Keratinocyte (primary cell): ENCODE data around the gene GAS6.

Source experiments
- EZH2 ChIP-seq: IDR thresholded peaks from one replicate; pipeline ENCODE4 v1.6.1; 2012; ENCODE audit warnings: inconsistent platforms, mild to moderate bottlenecking, low read length, moderate library complexity
- TF ChIP-seq, protein P1 (sequence below), 3 experiments: IDR thresholded peaks in 1 of 3; conservative IDR thresholded peaks in 1 of 3; optimal IDR thresholded peaks in 1 of 3; 2 replicates in 2 of 3; 3 replicates in 1 of 3; pipeline versions ENCODE3 to v1.5.1; 2011; ENCODE audit warnings: low read length in 3 of 3, mild to moderate bottlenecking in 3 of 3, moderate library complexity in 2 of 3, control low read depth in 1 of 3, inconsistent platforms in 1 of 3; ENCODE audit not compliant: insufficient read depth in 2 of 3; ENCODE audit errors: extremely low read depth in 1 of 3

DNA sequence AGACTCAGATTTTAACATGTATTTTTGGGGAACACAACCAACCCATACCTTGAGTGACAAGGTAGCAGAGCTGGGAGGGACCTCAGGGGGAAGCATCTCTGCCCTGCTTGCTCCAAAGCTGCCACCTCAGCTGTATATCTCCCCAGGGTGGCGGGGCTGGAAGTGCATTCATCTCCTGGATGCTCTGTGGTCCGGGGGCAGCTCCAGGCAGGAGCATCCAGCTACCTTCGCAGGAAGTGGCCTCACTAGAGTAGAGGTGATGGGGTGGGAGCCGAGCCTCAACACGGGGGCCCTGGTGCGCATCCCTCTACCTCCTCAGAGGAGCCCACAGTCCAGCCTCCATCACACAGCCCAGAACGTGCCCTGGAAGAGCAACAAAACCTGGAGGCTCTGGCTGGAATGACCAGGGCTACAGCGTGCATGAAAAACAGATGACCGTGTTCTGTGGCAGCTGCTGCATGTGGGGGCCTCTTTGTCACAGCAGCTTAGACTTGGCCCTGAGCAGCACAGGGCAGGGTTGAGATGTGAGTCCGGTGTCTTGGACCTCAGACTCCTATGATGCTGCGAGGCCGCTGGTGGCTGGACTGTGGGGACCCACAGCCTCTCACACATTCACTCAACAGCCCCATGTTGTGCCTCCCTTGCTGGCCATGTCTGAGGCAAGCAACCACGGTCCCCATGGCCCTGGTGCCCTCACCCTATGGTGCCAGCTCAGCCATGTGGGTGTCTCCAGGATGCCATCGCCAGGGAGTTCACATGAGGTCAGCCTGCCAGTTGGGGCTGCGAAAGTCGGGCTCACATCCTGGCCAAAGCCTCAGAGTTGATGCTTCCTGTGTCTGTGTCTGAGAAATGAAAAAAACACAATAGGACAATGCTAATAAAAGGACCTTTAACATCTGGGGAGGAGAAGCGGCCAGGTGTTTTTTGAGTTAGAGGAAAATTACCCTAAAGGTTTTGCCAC lies 17.1 kb upstream of the GAS6 start:
- TF ChIP-seq, protein P1, sequence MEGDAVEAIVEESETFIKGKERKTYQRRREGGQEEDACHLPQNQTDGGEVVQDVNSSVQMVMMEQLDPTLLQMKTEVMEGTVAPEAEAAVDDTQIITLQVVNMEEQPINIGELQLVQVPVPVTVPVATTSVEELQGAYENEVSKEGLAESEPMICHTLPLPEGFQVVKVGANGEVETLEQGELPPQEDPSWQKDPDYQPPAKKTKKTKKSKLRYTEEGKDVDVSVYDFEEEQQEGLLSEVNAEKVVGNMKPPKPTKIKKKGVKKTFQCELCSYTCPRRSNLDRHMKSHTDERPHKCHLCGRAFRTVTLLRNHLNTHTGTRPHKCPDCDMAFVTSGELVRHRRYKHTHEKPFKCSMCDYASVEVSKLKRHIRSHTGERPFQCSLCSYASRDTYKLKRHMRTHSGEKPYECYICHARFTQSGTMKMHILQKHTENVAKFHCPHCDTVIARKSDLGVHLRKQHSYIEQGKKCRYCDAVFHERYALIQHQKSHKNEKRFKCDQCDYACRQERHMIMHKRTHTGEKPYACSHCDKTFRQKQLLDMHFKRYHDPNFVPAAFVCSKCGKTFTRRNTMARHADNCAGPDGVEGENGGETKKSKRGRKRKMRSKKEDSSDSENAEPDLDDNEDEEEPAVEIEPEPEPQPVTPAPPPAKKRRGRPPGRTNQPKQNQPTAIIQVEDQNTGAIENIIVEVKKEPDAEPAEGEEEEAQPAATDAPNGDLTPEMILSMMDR (optimal IDR thresholded peaks at IDR 0.05 in 1 of 3, IDR thresholded peaks at IDR 0.05 in 1 of 3, conservative IDR thresholded peaks at IDR 0.05 in 1 of 3; ENCODE audit: extremely low read depth in 1 of 3, insufficient read depth in 2 of 3, low read length in 3 of 3), result no peak
- no peak for TF ChIP-seq EZH2
